Progenitor cell of endocrine pancreas (in vitro differentiated cells): ENCODE data around the gene CREBL2. TPM values are rescaled to one million over a fixed set of nuclear protein-coding genes. Genes with fewer than 3 reads are reported as not detected.
"Not testable (repeated sequence)": the region's sequence is repeated elsewhere in the genome, so short reads cannot be mapped to it uniquely, and the experiment has no call there.

Experiments
- DNase-seq: peaks from one replicate; pipeline ENCODE4 v3.0.0; 2021; ENCODE audit warnings: low spot score; ENCODE audit not compliant: unreplicated experiment
- H3K27ac Mint-ChIP-seq: 2 replicates; pipeline ENCODE4 v1.8.0; 2021; ENCODE audit warnings: mild to moderate bottlenecking, moderate library complexity, mixed read lengths
- H3K27me3 Mint-ChIP-seq: 2 replicates; pipeline ENCODE4 v1.8.0; 2021; ENCODE audit warnings: mixed read lengths
- H3K36me3 Mint-ChIP-seq: 2 replicates; pipeline ENCODE4 v1.8.0; 2022; ENCODE audit warnings: mixed read lengths; ENCODE audit not compliant: insufficient read depth
- H3K4me1 Mint-ChIP-seq: 2 replicates; pipeline ENCODE4 v1.8.0; 2021; ENCODE audit warnings: low read depth, mixed read lengths
- H3K4me3 Mint-ChIP-seq: 2 replicates; pipeline ENCODE4 v1.8.0; 2021; ENCODE audit warnings: low read depth, mild to moderate bottlenecking, moderate library complexity, mixed read lengths
- H3K9me3 Mint-ChIP-seq: 2 replicates; pipeline ENCODE4 v1.8.0; 2021; ENCODE audit warnings: low read depth, mixed read lengths
- CTCF ChIP-seq: fragments of 200-600 bp; sonication (generic); IDR thresholded peaks from one replicate; pipeline ENCODE4 v1.5.0; 2021; ENCODE audit warnings: antibody characterized with exemption, mild to moderate bottlenecking; ENCODE audit not compliant: unreplicated experiment
- total RNA-seq: library from RNA; stranded (reverse); gene quantifications from 2 replicates; pipeline ENCODE4 v1.2.1, GENCODE V29; 2021

Gene CREBL2
- total RNA-seq, 1 donor from 2014 or later = 18.5 TPM

GRCh38 chr12:12585115-12585863 lies 26.4 kb upstream of the CREBL2 start:
- H3K27me3 Mint-ChIP-seq = peaks cover 5% of the 10 kb centered on the region
- no peaks in the 10 kb centered on the region for H3K9me3 Mint-ChIP-seq
- no peak for DNase-seq
- H3K36me3 Mint-ChIP-seq = no peaks in the 10 kb centered on the region
- no peak overlapping the region for H3K27ac Mint-ChIP-seq
- H3K4me1 Mint-ChIP-seq = peaks cover 12% of the 10 kb centered on the region
- no peak for TF ChIP-seq CTCF
- H3K4me3 Mint-ChIP-seq = no peak overlapping the region

- no peaks in the 10 kb centered on the region for H3K9me3 Mint-ChIP-seq
- H3K27me3 Mint-ChIP-seq = peaks cover 5% of the 10 kb centered on the region
- H3K4me1 Mint-ChIP-seq = peaks cover 12% of the 10 kb centered on the region
- TF ChIP-seq CTCF = no peak
- H3K36me3 Mint-ChIP-seq = no peaks in the 10 kb centered on the region
- H3K27ac Mint-ChIP-seq = no peak overlapping the region
- no peak for DNase-seq
- H3K4me3 Mint-ChIP-seq = no peak overlapping the region
Observed at GRCh38 chr12:12586879-12587675, 24.6 kb upstream of the CREBL2 start.

GRCh38 chr12:12587878-12588277 lies 23.8 kb upstream of the CREBL2 start:
- H3K9me3 Mint-ChIP-seq = no peaks in the 10 kb centered on the region
- H3K27me3 Mint-ChIP-seq = peaks cover 5% of the 10 kb centered on the region
- no peak for TF ChIP-seq CTCF
- no peak overlapping the region for H3K27ac Mint-ChIP-seq
- no peaks in the 10 kb centered on the region for H3K36me3 Mint-ChIP-seq
- no peak for DNase-seq
- peaks cover 11% of the 10 kb centered on the region for H3K4me1 Mint-ChIP-seq
- no peak overlapping the region for H3K4me3 Mint-ChIP-seq

- H3K27me3 Mint-ChIP-seq, H3K4me3 Mint-ChIP-seq, DNase-seq, H3K36me3 Mint-ChIP-seq, H3K27ac Mint-ChIP-seq, H3K9me3 Mint-ChIP-seq: not testable (repeated sequence)
- H3K4me1 Mint-ChIP-seq = peaks cover 11% of the 10 kb centered on the region
Observed at GRCh38 chr12:12588436-12588835, 23.2 kb upstream of the CREBL2 start.

- no peak for DNase-seq
- no peaks in the 10 kb centered on the region for H3K9me3 Mint-ChIP-seq
- H3K27ac Mint-ChIP-seq = no peak overlapping the region
- H3K27me3 Mint-ChIP-seq = peaks cover 5% of the 10 kb centered on the region
- H3K36me3 Mint-ChIP-seq = no peaks in the 10 kb centered on the region
- no peak for TF ChIP-seq CTCF
- peaks cover 5% of the 10 kb centered on the region for H3K4me1 Mint-ChIP-seq
- no peak overlapping the region for H3K4me3 Mint-ChIP-seq
Observed at GRCh38 chr12:12590961-12591360, 20.7 kb upstream of the CREBL2 start.
